Measurements from ENCODE around the gene PIAS1.

GRCh38 chr15:68239025-68239424 is 184.9 kb downstream of the PIAS1 start:
- TF ChIP-seq TAF1 (IDR thresholded peaks at IDR 0.05; ENCODE audit: borderline replicate concordance, insufficient read depth, low read length) = no peak
- no peak for TF ChIP-seq REST (IDR thresholded peaks at IDR 0.05; ENCODE audit: insufficient read depth in 1 of 2, low read depth in 2 of 2, low read length in 2 of 2)
- no peak for TF ChIP-seq POLR2AphosphoS5 (IDR thresholded peaks at IDR 0.05; ENCODE audit: low read depth, low read length)
- TF ChIP-seq SIN3A (IDR thresholded peaks at IDR 0.05; ENCODE audit: borderline replicate concordance, insufficient read depth, low read length) = no peak
- no peak for TF ChIP-seq FOXP2 (optimal IDR thresholded peaks at IDR 0.05; ENCODE audit: borderline replicate concordance, extremely low read depth, extremely low read length, insufficient read depth)

Data from PFSK-1 (cell line).